Measurements from ENCODE around the gene KCNG2. TPM values are rescaled to one million over a fixed set of nuclear protein-coding genes. Genes with fewer than 3 reads are reported as not detected.

The KCNG2 gene
- total RNA-seq, 1 donor from 2014 or later = not detected

DNA sequence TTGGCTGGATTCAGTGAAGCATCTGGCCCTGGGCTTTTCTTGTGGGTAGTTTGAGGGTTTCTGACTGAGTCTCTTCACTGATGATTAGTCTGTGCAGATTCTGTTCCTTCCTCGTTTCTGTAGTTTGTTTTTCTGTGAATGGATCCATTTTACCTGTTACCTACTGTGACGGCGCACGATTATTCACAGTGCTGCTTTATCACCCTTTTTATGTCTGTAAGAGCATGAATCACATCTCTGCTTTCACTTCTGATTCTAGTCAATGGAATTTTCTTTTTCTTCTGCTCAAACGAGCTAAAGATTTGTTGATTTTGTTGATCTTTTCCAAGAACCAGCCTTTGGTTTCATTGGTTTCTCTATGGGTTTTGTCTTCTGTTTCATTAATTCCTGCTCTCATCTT, 92.9 kb downstream of the KCNG2 start:
- DNase-seq (no peak), ATAC-seq (no peak)
- intact Hi-C loops (cut with micrococcal nuclease) = no loop called here

DNA sequence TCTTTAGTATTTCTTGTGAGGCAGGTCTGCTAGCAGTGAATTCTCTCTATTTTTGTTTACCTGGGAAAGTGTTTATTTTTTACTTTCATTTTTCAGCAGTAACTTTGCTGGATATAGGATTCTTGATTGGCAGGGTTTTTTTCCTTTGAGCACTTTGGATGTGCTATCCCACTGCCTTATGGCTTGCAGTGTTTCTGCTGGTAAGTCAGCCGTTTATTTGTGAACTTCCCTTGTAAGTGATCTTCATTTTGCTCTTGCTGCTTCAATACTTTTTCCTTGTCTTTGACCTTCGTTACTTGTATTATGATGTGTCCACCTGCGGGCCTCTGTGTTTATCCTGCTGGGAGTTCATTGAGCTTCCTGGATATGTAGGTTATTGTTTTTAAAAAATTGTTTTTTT, 99.0 kb downstream of the KCNG2 start:
- intact Hi-C loops (cut with micrococcal nuclease) = no loop called here
- no peak for DNase-seq
- ATAC-seq = no peak

- intact Hi-C loops (cut with micrococcal nuclease) = no loop called here
- ATAC-seq (no peak), DNase-seq (no peak)
These were observed 100.3 kb downstream of the KCNG2 start for GRCh38 chr18:79897940-79898625.

GRCh38 chr18:79898952-79899608, 101.3 kb downstream of the KCNG2 start:
- intact Hi-C loops (cut with micrococcal nuclease) = no loop called here
- ATAC-seq = no peak
- peak; percentile 28 for DNase-seq

- ATAC-seq = peak; percentile 21
- intact Hi-C loops (cut with micrococcal nuclease) = no loop called here
- no peak for DNase-seq
These were observed 102.1 kb downstream of the KCNG2 start for GRCh38 chr18:79899609-79900445.

GRCh38 chr18:79900610-79901570, 103.2 kb downstream of the KCNG2 start:
- ATAC-seq = peak; percentile 10
- no peak for DNase-seq
- intact Hi-C loops (cut with micrococcal nuclease) = no loop called here

DNA sequence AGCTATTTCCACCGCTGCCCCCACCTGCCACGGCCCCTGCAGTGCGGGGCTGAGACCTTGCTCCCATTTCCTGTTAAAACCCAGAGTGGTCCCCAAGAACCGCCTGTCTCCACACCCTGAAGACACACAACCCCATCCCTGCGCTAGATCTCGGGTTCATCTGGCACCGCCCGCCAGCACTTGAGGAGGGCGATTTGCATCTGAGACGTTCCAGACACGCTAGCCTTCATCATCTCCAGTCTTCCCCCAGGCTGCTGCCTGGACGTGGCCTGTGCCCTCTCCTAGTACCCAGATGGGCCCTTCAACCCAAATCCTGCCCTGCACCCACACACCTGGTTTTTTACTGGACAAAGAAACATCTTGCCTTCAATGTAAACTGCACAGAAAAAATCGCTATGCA, 103.9 kb downstream of the KCNG2 start:
- DNase-seq = no peak
- no peak for ATAC-seq
- intact Hi-C loops (cut with micrococcal nuclease) = no loop called here

DNA sequence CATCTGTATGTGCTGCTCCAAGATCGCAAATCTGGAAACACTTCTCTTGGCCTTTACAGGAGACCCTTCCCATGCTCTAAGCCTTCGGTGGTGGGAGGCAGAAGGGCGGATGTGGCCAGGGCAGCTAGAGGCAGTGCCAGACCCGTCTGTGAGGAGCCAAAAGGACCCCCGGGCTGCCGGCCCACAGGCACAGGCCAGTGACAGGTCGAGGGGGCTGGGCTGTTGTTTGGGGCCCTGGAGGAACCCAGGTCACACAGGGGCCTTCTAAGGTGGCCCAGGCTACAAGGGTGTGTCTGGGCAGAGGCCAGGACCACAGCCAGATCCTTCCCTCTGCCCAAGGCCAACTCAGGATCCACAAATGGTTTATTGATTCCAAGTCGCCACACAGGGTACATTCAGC, 104.3 kb downstream of the KCNG2 start:
- intact Hi-C loops (cut with micrococcal nuclease) = no loop called here
- DNase-seq = no peak

DNA sequence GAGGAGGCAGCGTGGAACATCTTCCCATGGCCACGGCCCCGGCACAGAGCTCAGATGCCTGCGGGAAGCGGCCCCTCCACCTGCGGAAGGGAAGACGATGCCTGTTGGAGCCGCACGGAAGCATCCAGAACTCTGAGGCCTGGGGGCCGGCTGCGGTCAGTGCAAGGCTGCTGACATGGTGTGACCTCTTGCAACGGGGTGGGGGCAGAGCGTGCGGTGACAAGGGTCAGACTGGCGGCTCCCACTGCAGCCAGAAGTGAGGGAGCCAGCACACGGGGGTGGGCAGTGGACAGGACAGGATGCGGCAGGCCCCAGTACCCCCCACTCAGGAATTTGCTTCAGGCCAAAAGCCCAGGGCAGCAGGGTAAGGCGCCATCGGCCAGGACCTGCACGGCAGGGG, 104.9 kb downstream of the KCNG2 start:
- no peak for ATAC-seq
- intact Hi-C loops (cut with micrococcal nuclease) = no loop called here
- DNase-seq = no peak

More for the DNA sequence above, 104.3 kb downstream of the KCNG2 start:
- no peak for ATAC-seq

DNA sequence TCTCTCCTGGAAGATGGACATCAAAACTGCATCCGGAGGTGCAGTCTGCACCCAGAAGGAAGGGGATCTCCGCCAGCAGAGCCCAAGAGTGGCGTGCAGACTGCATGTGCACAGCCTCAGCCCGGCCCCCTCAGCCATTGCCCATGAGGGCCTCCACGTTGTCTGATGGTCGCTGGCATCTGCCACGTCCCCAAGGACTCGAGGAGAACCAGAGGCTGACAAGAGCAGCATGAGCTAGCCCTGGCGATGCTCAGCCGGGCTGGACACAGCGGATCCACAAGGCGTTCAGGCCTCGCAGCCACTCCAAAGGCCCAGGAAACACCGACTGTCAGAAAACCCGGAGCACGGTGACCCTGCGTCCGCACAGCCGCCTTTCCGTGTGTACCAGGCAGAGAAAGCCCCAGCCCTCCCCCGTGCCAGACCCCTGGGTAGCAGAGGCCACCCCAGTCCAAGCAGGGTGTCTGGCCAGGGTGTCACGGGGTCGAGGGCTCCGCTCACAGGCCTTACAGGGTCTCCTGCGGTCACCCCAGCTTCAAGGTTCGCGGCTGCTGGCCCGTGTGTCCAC, 105.4 kb downstream of the KCNG2 start:
- DNase-seq = no peak
- no peak for ATAC-seq
- intact Hi-C loops (cut with micrococcal nuclease) = no loop called here

- no peak for ATAC-seq
- DNase-seq = peak; percentile 24
- intact Hi-C loops (cut with micrococcal nuclease) = no loop called here
These were observed 106.1 kb downstream of the KCNG2 start for GRCh38 chr18:79903787-79904356.

GRCh38 chr18:79904357-79905147, 106.8 kb downstream of the KCNG2 start:
- DNase-seq (peak; percentile 22), ATAC-seq (no peak)
- intact Hi-C loops (cut with micrococcal nuclease) = no loop called here

DNA sequence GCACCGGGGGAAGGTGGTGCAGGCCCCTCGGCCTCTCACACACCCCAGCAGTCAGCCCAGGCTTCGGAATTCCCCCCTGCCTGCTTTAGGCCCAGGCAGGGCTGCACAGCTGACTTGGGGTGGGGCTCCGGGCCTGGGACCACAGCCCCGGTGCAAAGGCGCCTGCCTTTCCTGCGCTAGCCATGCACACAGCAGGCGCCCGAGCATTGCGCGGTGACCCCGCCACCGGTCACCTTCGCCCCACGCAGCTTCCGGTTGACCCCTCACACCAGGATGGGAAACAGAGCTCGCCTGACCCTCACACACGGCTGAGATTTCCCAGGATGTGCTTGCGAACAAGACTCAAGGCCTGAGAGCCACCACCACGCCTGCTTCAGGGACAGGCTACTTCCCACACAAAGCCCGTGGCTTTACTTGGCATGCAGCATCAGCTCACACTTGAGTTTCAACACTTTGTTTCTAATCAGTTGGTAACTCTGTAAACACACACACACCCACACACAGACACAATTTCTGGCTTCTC, 107.7 kb downstream of the KCNG2 start:
- no peak for ATAC-seq
- intact Hi-C loops (cut with micrococcal nuclease) = no loop called here
- peak; percentile 31 for DNase-seq

DNA sequence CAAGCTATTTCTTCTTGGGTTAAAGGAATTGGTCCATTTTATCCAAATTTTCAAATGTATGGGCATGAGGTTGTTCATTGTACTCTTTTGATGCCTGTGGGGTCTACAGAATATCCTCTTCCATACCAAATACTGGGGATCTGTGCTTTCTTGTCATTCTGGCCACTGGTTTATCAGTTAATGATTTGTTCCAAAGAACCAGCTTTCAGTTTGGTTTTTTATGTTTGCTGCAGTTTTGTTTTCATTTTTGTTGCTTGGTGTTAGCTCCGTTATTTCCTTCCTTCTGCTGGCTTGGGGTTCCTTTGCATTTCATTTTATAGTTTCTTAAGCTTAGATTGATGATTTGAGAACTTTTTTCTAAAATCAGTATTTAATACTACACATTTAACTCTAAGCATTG, 108.3 kb downstream of the KCNG2 start:
- no peak for DNase-seq
- intact Hi-C loops (cut with micrococcal nuclease) = no loop called here
- ATAC-seq = no peak

- ATAC-seq = no peak
These were observed 109.0 kb downstream of the KCNG2 start for GRCh38 chr18:79906706-79907105.

GRCh38 chr18:79910563-79911343, 113.0 kb downstream of the KCNG2 start:
- ATAC-seq = no peak
- intact Hi-C loops (cut with micrococcal nuclease) = no loop called here
- no peak for DNase-seq

More at GRCh38 chr18:79906706-79907105, 109.0 kb downstream of the KCNG2 start:
- intact Hi-C loops (cut with micrococcal nuclease) = no loop called here
- no peak for DNase-seq

Measured in left ventricle myocardium superior (tissue), 1 donor.